GM23338 (cell line): Measurements from ENCODE around the gene TST. TPM values are rescaled to one million over a fixed set of nuclear protein-coding genes. Genes with fewer than 3 reads are reported as not detected.

ENCODE experiments used
- ATAC-seq: fragments of 200-7000 bp; cut with Tn5 transposase; 3 replicates; pipeline ENCODE4 v1.9.1; 2020
- DNase-seq: peaks from one replicate; pipeline ENCODE4 v3.0.0-alpha.2; 2015; ENCODE audit warnings: low spot score
- H2AFZ ChIP-seq: fragments of 200-600 bp; sonication (generic); 2 replicates; pipeline ENCODE4 v1.8.0; 2016; ENCODE audit warnings: antibody characterized with exemption, mild to moderate bottlenecking, moderate library complexity
- H3F3A ChIP-seq: fragments of 200-600 bp; sonication (generic); replicated peaks from 2 replicates; pipeline ENCODE4 v1.8.0; 2017; ENCODE audit warnings: antibody characterized with exemption, mixed run types, low read depth
- H3K27ac ChIP-seq: fragments of 200-600 bp; sonication (generic); 2 replicates; pipeline ENCODE4 v1.6.1; 2016; ENCODE audit warnings: low read depth
- H3K27me3 ChIP-seq: fragments of 200-600 bp; sonication (generic); 2 replicates; pipeline ENCODE4 v1.8.0; 2016; ENCODE audit warnings: mild to moderate bottlenecking, mixed run types, moderate library complexity; ENCODE audit not compliant: insufficient read depth
- H3K36me3 ChIP-seq: fragments of 200-600 bp; sonication (generic); 2 replicates; pipeline ENCODE4 v1.8.0; 2016; ENCODE audit warnings: mild to moderate bottlenecking; ENCODE audit not compliant: insufficient read depth
- H3K4me1 ChIP-seq: fragments of 200-600 bp; sonication (generic); 2 replicates; pipeline ENCODE4 v1.8.0; 2016; ENCODE audit warnings: mild to moderate bottlenecking, moderate library complexity; ENCODE audit not compliant: insufficient read depth
- H3K4me2 ChIP-seq: fragments of 200-600 bp; sonication (generic); 2 replicates; pipeline ENCODE4 v1.7.1; 2017; ENCODE audit warnings: mixed run types
- H3K4me3 ChIP-seq: fragments of 200-600 bp; sonication (generic); 2 replicates; pipeline ENCODE4 v1.6.1; 2016; ENCODE audit warnings: mixed run types
- H3K79me2 ChIP-seq: fragments of 200-600 bp; sonication (generic); replicated peaks from 2 replicates; pipeline ENCODE4 v1.8.0; 2017; ENCODE audit warnings: mild to moderate bottlenecking; ENCODE audit not compliant: insufficient read depth
- H3K9me2 ChIP-seq: fragments of 200-600 bp; sonication (generic); 2 replicates; pipeline ENCODE4 v1.8.0; 2017; ENCODE audit not compliant: insufficient read depth
- H4K20me1 ChIP-seq: fragments of 200-600 bp; sonication (generic); replicated peaks from 2 replicates; pipeline ENCODE4 v1.8.0; 2017; ENCODE audit warnings: mild to moderate bottlenecking; ENCODE audit not compliant: insufficient read depth
- H3K27ac Mint-ChIP-seq: 2 replicates; pipeline ENCODE4 v1.8.0; 2020; ENCODE audit warnings: inconsistent platforms, mild to moderate bottlenecking, moderate library complexity, mixed read lengths
- H3K27me3 Mint-ChIP-seq: 3 replicates; pipeline ENCODE4 v1.8.0; 2022; ENCODE audit warnings: low read depth, mild to moderate bottlenecking, moderate library complexity, mixed read lengths, inconsistent platforms; ENCODE audit not compliant: insufficient read depth, poor library complexity
- H3K36me3 Mint-ChIP-seq: 3 replicates; pipeline ENCODE4 v1.8.0; 2021; ENCODE audit warnings: low read depth, mild to moderate bottlenecking, inconsistent platforms, moderate library complexity, mixed read lengths
- H3K4me1 Mint-ChIP-seq: 3 replicates; pipeline ENCODE4 v1.8.0; 2020; ENCODE audit warnings: mild to moderate bottlenecking, inconsistent platforms, mixed read lengths
- H3K4me3 Mint-ChIP-seq: 3 replicates; pipeline ENCODE4 v1.8.0; 2021; ENCODE audit warnings: moderate library complexity, mild to moderate bottlenecking, inconsistent platforms, mixed read lengths
- H3K9me3 Mint-ChIP-seq: 3 replicates; pipeline ENCODE4 v1.8.0; 2020; ENCODE audit warnings: moderate library complexity, mild to moderate bottlenecking, inconsistent platforms, mixed read lengths
- ETS1 ChIP-seq: IDR thresholded peaks from 2 replicates; pipeline ENCODE4 v1.6.1; 2016; ENCODE audit warnings: antibody characterized with exemption
- EZH2phosphoT487 ChIP-seq: fragments of 200-600 bp; sonication (generic); IDR thresholded peaks from one replicate; pipeline ENCODE4 v1.8.1; 2018; ENCODE audit warnings: antibody characterized with exemption; ENCODE audit not compliant: unreplicated experiment
- JUNB ChIP-seq: IDR thresholded peaks from one replicate; pipeline ENCODE4 v1.6.1; 2016; ENCODE audit warnings: antibody characterized with exemption; ENCODE audit not compliant: unreplicated experiment
- NANOG ChIP-seq: IDR thresholded peaks from 2 replicates; pipeline ENCODE4 v1.6.1; 2016; ENCODE audit warnings: antibody characterized with exemption, borderline replicate concordance
- POLR2AphosphoS5 ChIP-seq: IDR thresholded peaks from 2 replicates; pipeline ENCODE4 v1.6.1; 2016; ENCODE audit warnings: antibody characterized with exemption, low read depth
- REST ChIP-seq: IDR thresholded peaks from one replicate; pipeline ENCODE4 v1.6.1; 2018; ENCODE audit warnings: antibody characterized with exemption; ENCODE audit not compliant: unreplicated experiment
- STAT1 ChIP-seq: IDR thresholded peaks from one replicate; pipeline ENCODE4 v1.6.1; 2016; ENCODE audit warnings: antibody characterized with exemption; ENCODE audit not compliant: unreplicated experiment
- ZNF114 ChIP-seq: fragments of 250-450 bp; sonication (Bioruptor Pico); IDR thresholded peaks from 2 replicates; pipeline ENCODE4 v1.5.0; 2020; ENCODE audit warnings: mild to moderate bottlenecking, moderate library complexity
- ZNF331 ChIP-seq: fragments of 250-450 bp; sonication (Bioruptor Pico); IDR thresholded peaks from 2 replicates; pipeline ENCODE4 v1.5.0; 2020; ENCODE audit warnings: low read depth, mild to moderate bottlenecking, moderate library complexity
- ZNF462 ChIP-seq: fragments of 250-450 bp; sonication (Bioruptor Pico); IDR thresholded peaks from 2 replicates; pipeline ENCODE4 v1.5.0; 2020; ENCODE audit warnings: mild to moderate bottlenecking, moderate library complexity
- polyA plus RNA-seq: library from polyadenylated mRNA; unstranded; fragments of >200 nt; fragmentation: Nextera tagmentation; extraction: Ambion mirVana; gene quantifications from 2 replicates; pipeline ENCODE4 v1.2.1, GENCODE V29; 2016
- total RNA-seq: library from RNA; depleted of rRNA; stranded (reverse); fragments of >200 nt; shearing (Covaris generic); gene quantifications from 2 replicates; pipeline ENCODE4 v1.2.3, GENCODE V29; 2014

Gene TST
- total and polyA plus RNA-seq, 2 experiments from 2014 or later, result 14.6 to 32.7 TPM

GRCh38 chr22:37012262-37012904, 6.9 kb downstream of the TST start (continued):
- TF ChIP-seq STAT1 (no peak), NANOG (no peak), REST (no peak), ZNF114 (CRISPR knock-in tag) (no peak), POLR2AphosphoS5 (no peak), EZH2phosphoT487 (no peak), ZNF331 (CRISPR knock-in tag) (no peak)

- H3K27me3 Mint-ChIP-seq, result peaks cover 14% of the 10 kb centered on the region
- H3K36me3 Mint-ChIP-seq, result peaks cover 2% of the 10 kb centered on the region; the same call in 2 of the 3 replicates
- TF ChIP-seq REST (no peak), ZNF462 (no peak), ETS1 (no peak), NANOG (no peak), JUNB (no peak), POLR2AphosphoS5 (no peak)
Observed at GRCh38 chr22:37011472-37011871, 7.8 kb downstream of the TST start.

More at GRCh38 chr22:37011472-37011871, 7.8 kb downstream of the TST start:
- ATAC-seq (no peak), DNase-seq (no peak)
- no peak overlapping the region for H3K4me2 ChIP-seq
- H3F3A ChIP-seq, result no peaks in the 10 kb centered on the region
- no peak overlapping the region for H3K4me3 Mint-ChIP-seq
- H3K79me2 ChIP-seq, result no peaks in the 10 kb centered on the region; the same call in 1 of the 2 replicates
- H3K27ac Mint-ChIP-seq, result no peak overlapping the region
- no peak overlapping the region for H3K4me3 ChIP-seq
- no peak overlapping the region for H2AFZ ChIP-seq
- H3K27ac ChIP-seq, result no peak overlapping the region
- 0 out of 2 replicates have a peak, but pooled peaks cover 4% of the 10 kb centered on the region for H3K4me1 ChIP-seq
- H3K9me2 ChIP-seq, result no peaks in the 10 kb centered on the region
- H3K4me1 Mint-ChIP-seq, result peaks cover 5% of the 10 kb centered on the region; the same call in 2 of the 3 replicates
- no peaks in the 10 kb centered on the region; the same call in 2 of the 3 replicates for H3K9me3 Mint-ChIP-seq
- H3K36me3 ChIP-seq, result no peaks in the 10 kb centered on the region
- no peaks in the 10 kb centered on the region for H3K27me3 ChIP-seq
- no peaks in the 10 kb centered on the region; the same call in 1 of the 2 replicates for H4K20me1 ChIP-seq
